Fibroblast of peridontal ligament (primary cell): ENCODE measurements around the gene NMT2.

Experiments
- DNase-seq: peaks from one replicate; pipeline ENCODE4 v3.0.0-alpha.2; 2010; ENCODE audit errors: extremely low read depth

NMT2 gene

DNA sequence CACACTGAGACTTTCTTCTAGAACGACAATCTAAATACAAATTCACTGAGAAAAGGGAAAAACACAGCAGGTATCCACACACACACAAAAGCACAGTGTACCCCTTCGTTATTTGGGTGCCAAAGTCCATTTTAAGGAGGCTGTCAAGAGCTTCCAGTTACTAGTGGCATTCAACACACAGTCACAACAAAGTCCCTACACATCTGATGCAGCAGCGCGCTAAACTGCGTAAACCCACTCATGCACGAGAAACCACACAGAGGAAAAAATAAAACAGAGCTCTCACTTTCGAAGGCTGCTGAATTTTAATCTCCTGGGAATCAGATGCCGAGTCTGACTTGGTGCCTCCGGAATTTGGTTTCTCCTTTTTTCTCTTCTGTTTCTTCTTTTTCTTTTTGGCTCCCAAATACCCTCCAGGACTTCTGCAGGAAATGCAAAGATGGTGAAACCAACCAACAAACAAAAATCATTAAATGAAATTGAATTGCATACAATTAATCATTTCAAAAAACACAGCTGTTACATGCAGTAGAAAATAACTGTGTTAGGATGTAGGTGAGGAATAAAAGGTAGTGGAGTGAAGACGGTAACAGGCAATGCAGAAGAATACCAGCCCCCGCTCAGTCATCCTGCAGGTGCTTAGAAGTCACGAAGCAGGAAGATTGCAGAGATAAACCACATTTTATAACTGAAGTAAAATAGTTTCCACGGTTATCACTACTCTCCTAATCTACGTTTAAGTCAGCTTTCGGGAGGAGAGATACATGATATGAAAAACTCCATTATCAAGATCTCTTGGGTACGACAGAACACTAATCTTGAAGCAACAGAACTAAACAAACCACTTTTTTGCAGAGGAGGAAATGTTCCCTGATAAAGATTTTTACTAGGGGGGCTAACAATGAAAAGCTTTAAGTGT is 27.1 kb downstream of the NMT2 start:
- DNase-seq = peak; percentile 61

DNA sequence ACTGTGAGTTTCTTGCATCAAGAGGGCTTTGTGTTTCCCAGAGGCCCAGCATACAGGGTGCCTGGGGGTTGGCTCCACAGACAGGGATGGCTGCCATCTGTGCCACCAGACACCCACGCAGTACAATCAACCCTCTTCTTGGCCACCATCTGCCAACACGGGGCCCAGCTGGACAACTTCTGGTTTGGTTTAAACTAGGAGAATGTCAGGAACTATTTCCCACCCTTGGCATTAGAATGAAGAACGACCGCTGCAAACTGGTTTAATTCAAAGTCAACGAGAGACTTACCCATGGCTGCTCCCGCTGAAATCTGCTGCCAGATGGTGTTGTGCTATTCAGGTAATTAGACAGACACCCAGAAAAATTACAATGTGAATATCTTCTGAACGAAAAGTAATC is 27.8 kb downstream of the NMT2 start:
- DNase-seq = no peak

DNA sequence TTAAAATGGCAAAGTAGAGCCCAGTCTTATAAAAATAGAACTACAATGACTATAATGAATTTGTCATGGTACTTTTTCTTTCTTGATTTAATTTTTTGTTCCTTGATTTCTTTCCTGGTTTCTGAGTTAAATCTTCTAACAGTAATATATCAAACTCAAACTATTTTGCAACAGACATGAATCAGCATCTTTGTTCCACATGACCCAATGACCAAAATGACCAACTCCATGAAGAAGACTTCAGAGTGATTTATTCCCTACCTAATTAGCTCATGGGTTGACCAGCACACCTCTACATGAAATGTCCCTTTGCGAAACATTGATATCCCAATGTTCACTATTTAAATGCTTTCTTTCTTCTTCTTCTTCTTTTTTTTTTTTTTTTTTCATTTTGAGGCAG is 30.9 kb downstream of the NMT2 start:
- DNase-seq = peak; percentile 68

DNA sequence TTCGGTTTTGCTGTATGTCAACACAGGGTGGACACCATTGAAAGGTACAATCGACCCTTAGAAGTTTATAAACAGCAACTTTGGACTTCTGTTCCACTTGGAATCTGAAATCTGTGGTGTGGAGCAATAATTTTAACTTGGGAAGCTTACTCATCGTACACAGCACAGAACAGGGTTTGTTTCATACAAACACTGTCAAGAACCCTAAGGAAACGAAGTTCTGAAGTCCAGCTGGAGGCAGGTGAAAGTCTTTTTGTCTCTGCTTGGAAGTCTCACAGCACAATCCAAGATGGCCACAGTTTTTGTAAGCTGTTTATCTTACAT is 31.5 kb downstream of the NMT2 start:
- peak; percentile 51 for DNase-seq

DNA sequence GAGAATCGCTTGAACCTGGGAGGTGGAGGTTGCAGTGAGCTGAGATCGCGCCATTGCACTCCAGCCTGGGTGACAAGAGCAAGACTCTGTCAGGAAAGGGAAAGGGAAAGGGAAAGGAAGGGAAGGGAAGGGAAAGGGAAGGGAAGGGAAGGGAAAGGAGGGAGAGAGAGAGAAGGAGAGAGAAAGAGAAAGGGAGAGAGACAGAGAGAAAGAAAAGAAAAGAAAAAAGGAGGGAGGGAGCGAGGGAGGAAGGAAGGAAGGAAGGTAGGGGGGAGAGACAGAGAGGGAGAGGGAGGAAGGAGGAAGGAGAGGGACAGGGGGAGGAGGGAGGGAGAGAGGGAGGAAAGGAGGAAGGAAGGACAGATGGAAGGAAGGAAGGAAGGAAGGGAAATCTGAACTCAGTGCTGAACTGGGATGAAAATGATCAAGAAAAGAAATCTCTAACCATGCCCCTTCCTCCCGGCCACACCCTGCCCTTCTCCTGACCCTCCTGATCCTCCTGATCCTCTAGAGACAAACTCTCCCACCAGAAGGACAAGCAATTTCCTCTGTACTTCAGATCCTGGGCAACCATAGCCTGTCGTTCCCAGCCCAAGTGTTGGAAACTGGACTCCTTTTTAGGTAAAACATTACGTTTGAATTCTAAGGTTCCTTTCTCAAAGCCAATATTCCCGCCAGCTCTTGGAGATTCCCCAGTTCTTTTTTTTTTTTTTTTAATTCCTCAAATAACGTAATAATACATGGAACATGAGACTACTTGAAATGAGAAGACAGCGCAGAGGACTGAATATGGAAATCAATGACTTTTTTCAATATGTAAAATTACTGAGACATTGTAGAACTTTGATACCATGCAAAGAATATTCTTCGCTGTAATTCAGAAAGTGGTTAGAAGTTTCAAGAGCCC is 32.1 kb downstream of the NMT2 start:
- no peak for DNase-seq

DNA sequence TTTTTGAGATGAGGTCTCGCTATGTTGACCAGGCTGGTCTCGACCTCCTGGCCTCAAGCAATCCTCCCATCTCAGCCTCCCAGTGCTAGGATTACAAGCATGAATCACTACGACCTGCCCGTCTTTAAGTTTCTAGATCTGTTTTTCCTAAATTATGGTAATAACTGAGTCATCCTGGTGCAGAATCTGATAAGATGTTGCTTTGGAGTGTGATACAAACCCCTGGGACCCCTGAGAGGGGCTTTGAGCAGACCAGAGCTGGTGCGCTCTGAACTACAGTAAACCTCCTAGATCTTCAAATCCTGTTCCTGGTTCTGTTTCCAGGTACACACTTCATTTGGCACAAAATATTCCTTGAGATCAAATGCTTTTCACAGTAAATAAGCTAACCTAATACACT is 37.2 kb downstream of the NMT2 start:
- no peak for DNase-seq

DNA sequence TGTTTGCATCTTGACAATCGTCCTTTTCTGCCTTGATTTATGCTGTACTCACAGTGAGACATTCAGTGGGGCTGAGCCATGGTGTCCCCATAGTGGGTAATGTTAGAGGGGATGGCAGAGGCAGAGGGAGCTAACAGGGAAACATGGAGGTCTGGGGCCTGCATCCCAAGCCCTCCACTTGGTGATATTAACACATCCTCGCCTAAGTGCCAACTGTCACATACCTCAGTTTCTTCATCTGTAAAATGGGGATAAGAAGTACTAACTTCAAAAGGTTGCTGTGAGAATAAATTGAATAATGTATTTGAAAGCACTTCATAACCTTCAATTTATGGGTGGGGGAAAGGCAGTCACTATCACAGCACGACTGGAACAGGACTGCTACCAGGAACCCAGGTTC is 43.6 kb downstream of the NMT2 start:
- no peak for DNase-seq

DNA sequence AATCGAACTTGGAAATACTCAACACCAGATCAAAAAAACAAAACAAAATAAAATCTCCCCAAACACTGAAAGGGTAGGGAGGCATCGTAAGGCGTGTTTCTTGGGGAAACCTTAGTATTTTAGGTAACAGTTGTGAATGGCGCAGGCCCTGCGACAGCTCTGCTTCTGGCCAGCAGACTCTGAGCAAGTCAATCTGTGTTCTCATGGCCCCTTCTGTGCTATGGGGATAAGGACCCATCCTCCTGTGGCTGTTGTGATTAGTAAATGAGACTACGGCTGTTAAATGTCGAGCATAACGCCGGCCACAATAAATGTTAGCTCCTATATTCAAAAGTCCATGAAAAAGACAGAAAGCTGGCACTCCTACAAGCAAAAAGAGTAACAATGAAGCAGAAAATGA is 44.3 kb downstream of the NMT2 start:
- no peak for DNase-seq

DNA sequence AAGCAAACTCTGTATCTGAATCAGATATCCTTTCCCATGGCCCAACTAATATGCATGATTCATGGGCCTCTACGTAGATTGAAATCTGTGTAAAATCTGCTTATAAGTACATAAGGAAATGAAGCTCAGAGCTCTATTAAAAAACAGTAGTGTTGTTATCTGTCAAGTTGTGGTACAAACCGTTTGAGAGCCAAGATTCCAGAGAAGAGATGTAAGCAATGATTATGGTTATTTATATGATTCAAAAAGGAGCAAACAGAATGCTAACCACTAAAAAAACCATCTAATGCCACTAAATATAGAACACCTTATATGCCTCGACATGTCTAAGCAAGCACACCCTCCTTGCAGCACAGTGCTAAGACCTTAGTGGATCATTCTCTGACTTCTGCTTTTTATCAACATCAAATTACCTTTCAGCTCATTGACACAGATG is 44.7 kb downstream of the NMT2 start:
- peak; percentile 78 for DNase-seq

DNA sequence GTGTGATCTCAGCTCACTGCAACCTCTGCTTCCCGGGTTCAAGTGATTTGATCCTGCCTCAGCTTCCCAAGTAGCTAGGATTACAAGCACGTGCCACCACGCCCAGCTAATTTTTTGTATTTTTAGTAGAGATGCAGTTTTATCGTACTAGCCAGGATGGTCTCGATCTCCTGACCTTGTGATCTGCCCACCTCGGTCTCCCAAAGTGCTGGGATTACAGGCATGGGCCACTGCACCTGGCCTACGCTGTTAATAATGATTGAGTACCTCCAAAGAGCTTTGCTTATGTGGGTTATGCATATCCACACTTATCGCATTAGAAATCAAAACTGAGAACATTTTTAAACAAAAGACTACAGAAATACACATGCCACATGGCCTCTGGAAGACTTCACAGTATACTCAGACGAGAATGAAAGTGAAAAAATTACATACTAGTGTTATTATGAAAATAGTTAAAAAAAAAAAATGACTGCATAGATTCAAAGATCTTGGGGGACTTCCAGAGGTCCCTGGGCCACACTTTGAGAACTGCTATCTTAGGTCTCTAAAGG is 45.9 kb downstream of the NMT2 start:
- no peak for DNase-seq

DNA sequence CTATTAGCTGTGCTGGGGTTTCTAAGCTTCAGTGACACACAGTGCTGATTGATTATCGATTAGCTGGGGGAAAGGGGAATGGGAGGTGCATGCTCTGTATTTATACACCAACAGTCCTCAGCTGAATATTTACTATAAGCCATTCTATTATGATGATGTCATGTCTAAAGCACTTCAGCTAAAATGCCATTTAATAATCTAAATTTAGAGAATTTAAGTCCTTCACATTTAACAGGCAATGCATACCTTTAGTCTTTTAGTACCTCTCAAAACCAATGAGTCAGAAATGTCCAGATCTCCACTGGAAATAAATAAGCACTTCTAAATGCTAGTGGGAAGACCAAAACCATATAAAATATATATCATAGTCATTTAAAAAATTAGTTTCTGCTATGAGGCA is 46.8 kb downstream of the NMT2 start:
- DNase-seq = no peak

DNA sequence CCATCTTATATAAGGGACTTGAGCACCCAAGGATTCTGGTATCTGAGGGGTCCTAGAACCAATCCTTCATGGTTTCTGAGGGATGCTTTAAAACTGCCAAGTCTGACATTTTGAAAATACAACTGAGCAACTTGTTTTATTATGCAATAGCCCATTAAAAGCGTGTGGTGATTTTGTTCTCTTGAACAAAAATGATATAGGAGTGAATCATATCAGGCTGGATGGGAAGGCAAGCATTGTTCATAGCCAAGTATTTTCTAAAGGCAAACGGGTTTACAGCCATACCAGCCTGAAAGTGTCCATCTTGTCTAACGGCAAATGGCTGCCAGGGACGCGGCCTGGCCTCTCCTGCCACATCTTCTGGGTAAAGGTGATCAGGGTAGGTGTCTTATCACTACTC is 48.0 kb downstream of the NMT2 start:
- DNase-seq = peak; percentile 87

DNA sequence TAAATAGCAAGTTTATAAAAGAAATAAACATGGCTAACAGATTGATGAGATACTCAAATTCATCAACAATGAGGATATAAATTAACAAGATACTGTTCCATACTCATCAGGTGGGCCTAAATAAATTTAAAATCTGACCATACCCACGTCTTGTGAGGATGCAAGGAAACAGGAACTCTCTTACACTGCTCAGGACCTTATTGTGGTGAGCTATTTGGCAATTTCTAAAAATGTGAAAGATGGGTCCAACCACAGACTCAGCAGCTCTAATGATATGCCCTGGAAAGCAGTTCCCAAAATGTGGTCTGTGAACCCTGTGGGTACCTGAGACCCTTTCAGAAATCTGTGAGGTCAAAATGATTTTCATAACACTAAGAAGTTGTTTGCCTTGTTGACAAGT is 49.9 kb downstream of the NMT2 start:
- DNase-seq = no peak

DNA sequence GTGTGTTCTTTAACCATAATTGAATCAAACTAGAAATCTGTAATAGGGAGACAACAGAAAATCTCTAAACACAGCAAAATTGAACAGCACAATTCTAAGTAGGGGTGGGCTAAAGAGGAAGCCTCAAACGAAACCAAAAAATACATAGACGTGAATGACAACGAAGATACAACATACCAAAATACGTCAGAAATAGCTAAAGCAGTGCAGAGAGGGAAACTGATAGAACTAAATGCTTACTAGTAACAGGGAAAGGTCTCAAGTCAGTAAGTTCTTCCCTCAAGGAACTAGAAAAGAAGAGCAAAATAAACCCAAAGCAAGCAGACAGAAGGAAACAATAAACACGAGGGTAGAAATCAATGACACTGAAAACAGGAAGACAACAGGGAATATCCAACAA is 52.3 kb downstream of the NMT2 start:
- DNase-seq = no peak

DNA sequence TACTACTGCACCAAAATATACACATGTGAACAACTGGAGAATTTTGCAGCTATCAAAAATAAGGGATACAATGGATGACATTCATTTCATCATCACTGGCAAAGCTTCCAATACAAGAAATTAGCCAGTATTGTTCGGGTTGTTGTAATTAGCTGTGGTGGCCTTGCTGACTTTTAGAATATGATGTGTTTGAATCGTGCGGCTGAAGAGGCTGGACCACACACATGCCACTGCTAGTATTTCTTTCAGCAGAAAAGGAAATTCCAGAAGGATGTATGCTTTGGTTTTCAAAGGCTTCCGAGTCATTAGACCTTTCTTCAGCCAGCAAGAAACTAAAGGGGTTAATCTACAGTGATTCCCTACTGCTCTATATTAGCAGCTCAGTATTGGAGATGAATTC is 54.7 kb downstream of the NMT2 start:
- DNase-seq = no peak

DNA sequence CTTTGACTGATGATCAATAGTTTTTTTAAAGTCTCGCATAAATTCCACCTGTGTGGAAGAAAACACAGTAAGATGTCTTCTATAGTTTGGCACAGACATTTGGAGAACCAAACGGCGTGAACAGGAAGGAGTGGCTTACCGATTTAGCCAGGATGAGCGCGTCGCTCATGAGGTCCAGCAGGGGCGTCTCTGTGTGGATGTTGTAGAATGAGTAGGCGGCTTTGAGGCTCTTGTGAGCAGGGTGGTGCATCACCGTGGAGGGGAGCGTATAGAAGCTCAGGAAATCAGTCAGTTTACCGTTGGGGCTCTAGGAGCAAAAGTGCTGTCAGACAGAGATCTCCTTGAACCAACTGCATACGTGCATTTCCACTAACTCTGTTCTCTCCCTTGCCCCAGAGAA is 55.8 kb downstream of the NMT2 start:
- DNase-seq = no peak

DNA sequence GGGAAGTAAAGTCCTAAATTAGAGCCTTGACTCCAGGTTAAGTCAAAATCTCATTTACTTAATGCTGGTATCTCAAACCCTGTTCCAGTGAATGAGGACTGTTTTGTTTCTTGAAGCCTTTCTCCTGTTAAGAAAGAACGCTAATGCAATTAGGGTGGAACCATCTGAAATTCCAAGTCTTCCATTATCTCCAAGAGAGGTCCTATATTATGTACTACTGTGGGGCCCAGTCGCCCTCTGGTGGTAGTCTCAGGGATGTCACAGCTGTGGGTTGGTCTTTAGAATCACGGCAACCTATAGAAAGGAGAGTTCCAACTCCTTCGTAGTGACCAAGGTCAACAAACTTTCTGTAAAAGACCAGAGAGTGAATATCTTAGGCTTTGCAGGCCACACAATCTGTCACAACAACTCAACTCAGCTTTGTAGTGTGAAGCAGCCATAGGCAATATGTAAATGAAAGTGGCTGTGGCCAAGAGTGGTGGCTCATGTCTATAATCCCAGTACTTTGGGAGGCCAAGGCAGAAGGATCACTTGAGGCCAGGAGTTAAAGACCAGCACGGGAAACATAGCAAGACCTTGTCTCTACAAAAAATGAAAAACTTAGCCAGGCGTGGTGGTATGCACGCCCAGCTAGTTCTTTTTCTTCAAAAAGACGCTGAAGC is 62.0 kb downstream of the NMT2 start:
- DNase-seq = peak; percentile 80

DNA sequence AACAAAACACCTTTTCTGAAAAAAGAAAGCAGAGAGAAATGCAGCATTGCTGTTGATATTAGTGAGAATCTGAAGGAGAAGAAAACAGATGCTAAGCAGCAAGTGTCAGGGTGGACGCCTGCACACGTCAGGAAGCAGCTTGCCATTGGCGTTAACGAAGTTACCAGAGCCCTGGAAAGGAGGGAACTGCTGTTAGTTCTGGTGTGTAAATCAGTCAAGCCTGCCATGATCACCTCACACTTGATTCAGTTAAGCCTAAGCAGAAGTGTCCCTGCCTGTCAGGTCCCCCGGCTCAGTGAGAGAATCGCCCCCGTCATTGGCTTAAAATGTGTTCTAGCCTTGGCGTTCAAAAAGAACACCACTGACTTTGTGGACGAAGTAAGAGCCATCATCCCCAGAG is 65.0 kb downstream of the NMT2 start:
- DNase-seq = no peak

DNA sequence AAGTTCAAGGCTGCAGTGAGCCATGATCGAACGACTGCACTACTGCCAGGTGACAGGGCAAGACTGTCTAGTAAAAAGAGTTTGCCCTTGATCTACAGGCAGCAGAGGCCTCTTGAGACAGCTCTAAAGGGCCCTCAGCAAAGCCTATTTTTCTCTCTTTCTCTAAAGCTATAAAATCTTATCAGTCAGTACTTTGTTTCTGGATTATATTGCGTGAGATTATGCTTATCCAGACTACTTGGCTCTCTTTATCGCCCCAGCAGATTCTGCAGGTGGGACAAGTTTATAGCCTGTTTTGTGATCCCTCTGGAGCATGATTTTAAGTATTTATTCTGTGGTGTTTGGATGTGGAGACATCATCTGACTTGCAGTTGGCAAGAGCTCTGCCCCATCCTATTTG is 68.6 kb downstream of the NMT2 start:
- no peak for DNase-seq

DNA sequence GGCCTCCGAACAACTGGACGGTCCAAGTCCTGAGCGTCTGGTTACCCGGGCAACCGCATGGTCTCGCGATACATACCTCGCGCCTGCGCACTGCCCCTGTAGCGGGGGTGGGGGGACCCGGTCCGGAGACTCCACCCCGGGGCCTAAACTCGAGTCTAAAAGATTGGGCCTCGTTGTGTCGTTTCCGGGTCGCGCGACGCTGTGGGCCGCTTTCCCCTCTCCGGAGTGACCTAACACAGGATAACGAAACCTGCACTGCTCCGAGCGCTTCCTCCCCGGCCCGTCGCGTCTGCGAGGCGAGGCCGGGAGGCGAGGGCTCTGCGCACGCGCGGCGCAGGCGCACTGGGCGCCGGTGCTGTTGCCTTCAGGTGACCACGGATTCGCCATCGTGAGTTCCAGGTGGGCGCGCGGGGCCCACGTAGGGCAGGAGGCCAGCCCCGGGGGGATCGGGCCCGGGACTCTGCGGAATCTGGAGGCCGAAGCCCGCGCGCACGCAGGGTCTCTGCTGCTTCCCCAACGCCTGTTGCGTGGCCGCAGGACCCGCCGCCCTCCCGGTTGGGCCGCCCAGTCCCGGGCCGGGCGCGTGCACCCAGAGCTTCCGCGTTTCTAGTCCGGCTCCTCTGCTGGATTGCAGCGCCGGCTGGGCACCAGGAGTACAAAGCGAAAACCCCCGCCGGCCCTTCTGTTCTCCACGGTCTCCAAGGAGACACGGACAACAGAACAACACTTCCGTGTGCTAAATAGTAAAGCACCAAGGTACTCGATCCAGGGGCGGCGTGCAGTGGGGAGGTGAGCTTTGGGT is 71.3 kb downstream of the NMT2 start, which contains the start of gene RPP38:
Gene RPP38, plus strand, starts transcription at position 345 of the 802 bp plus-strand sequence. CDS start 5,960 bp downstream, outside the sequence.
- DNase-seq = peak; percentile 94

DNA sequence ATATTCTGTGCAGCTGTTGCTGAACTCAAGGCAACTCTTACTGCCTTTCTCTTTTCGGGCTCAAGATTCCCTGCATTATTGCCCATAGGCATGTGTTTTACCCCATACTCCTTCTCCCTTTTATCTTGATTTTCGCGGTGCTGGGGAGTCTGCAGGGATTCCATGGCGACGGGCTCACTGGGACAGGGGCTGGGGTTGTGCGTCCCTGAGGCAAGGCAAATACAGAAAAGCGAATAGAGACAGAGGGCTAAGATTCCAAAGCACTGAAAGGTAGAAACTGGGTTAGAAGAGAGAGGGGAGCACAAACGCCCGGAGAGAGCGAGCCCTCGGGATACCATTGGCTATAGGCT is 71.9 kb downstream of the NMT2 start:
- DNase-seq = no peak
